C4-2B (cell line): ENCODE data around the gene RSRC1.

Experiments used
- CTCF ChIP-seq: fragments of 450-650 bp; conservative IDR thresholded peaks from 2 replicates; pipeline ENCODE4 v1.5.1; 2017; ENCODE audit warnings: mild to moderate bottlenecking
- ZFX ChIP-seq: fragments of 450-650 bp; IDR thresholded peaks from 2 replicates; pipeline ENCODE4 v1.6.1; 2017

GRCh38 chr3:158312560-158313141, 202.8 kb downstream of the RSRC1 start:
- TF ChIP-seq CTCF, result no peak
- TF ChIP-seq ZFX, result no peak
